Thyroid gland (tissue), 4 donors: Measurements from ENCODE around the gene DLX2. TPM values are rescaled to one million over a fixed set of nuclear protein-coding genes. Genes with fewer than 3 reads are reported as not detected.

Source experiments
- DNase-seq, 2 donors: peaks; one replicate each; pipeline ENCODE4 v3.0.0-alpha.2; 2019
- H3K27ac ChIP-seq, 3 donors: fragments of 200-600 bp; sonication (generic); 1 replicate in 2 of 3; 2 replicates in 1 of 3; pipeline ENCODE4 v1.5.1; 2016 to 2019; ENCODE audit warnings: mild to moderate bottlenecking in 1 of 3, moderate library complexity in 1 of 3
- H3K27me3 ChIP-seq: fragments of 200-600 bp; sonication (generic); one replicate; pipeline ENCODE4 v1.5.1; 2019
- H3K36me3 ChIP-seq, 2 donors: fragments of 200-600 bp; sonication (generic); one replicate each; pipeline ENCODE4 v1.5.1; 2016 to 2019
- H3K4me1 ChIP-seq, 2 donors: fragments of 200-600 bp; sonication (generic); one replicate each; pipeline ENCODE4 v1.5.1; 2017 to 2019
- H3K4me3 ChIP-seq, 3 donors: fragments of 200-600 bp; sonication (generic); replicated peaks in 1 of 3; 1 replicate in 2 of 3; 2 replicates in 1 of 3; pipeline ENCODE4 v1.5.1; 2016; ENCODE audit warnings: mild to moderate bottlenecking in 1 of 3
- H3K9me3 ChIP-seq: fragments of 200-600 bp; sonication (generic); one replicate; pipeline ENCODE4 v1.5.1; 2017
- POLR2A ChIP-seq, 2 donors: fragments of 450-650 bp; IDR thresholded peaks; one replicate each; pipeline ENCODE4 v1.6.1; 2017; ENCODE audit warnings: antibody characterized with exemption in 2 of 2, mild to moderate bottlenecking in 2 of 2, moderate library complexity in 1 of 2
- WGBS, 2 donors: methylation state at CpG; one replicate each; pipeline ENCODE4 v1.1.5; 2017; 5-methylcytosine and 5-hydroxymethylcytosine counted together
- intact Hi-C: fragments of 100-400 bp; cut with DNase I; formaldehyde crosslinking; loops from one replicate; pipeline ENCODE4 v1.15.1; 2023
- total RNA-seq, 4 donors: library from RNA; depleted of rRNA; stranded (reverse); fragments of >200 nt; gene quantifications; one replicate each; pipeline ENCODE4 v1.2.3, GENCODE V29; 2016
- TF ChIP-seq, protein P1 (sequence below), 6 experiments: fragments of 200-600 bp in 3 of 6; fragments of 450-650 bp in 3 of 6; sonication (generic) in 3 of 6; IDR thresholded peaks; one replicate each; pipeline ENCODE4 v1.5.1; 2016 to 2019; ENCODE audit warnings: antibody characterized with exemption in 6 of 6, mild to moderate bottlenecking in 2 of 6, inconsistent platforms in 1 of 6, moderate library complexity in 1 of 6

DLX2 gene
- total RNA-seq, 4 donors from 2014 or later, result 0.25 to 0.78 (median 0.40) TPM; not detected in 1

DNA sequence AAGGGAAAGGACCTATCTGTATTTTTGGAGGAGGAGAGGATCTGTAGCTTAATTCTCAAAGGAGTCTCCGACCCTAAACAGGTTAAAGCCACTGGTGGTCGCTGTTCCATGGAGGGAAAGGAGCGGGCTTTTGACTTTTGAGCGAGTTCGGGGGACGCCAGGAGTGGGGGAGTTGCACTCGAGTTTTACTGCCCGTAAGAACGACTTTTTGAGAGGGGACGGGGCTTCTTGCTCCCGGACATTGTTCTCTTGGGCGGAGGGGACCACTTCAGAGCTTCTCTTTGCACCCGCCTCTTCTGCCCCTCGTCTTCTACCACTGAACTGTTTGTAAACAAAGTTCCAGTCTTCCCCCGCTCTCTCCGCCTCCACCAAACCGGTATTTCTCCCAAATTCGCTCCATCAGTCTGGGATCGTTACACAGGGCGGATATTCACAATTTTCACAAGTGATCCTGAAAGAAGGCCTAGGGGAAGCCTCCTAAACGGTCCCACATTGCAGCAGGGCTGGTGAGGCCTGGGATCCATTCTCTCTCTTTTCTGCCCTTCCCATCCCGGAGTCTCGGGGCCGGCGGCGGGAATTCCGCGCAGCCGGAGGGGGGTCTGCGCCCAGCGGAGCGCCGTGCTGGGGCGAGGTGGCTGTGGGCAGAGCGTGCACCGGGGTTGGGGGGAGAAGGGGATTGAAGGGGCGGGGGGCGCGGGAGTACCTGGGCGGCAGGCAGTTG, 6.6 kb downstream of the DLX2 start:
- Histone ChIP-seq H3K36me3 (no peaks in the 10 kb centered on the region), H3K4me1 (peaks cover 18 to 61% of the 10 kb centered on the region in 2 donors), H3K4me3 (peak overlapping the region in 1 of 3 donors; percentile 18), H3K27ac (peak overlapping the region in 2 of 3 donors; percentile 7 to 41), H3K9me3 (no peaks in the 10 kb centered on the region), H3K27me3 (peaks cover 91% of the 10 kb centered on the region)
- WGBS, 2 donors, result 7 to 11% methylated on average over 22 to 31 of the region's 40 CpGs
- intact Hi-C loops, result no loop called here
- DNase-seq, result no peak
- TF ChIP-seq, protein P1, sequence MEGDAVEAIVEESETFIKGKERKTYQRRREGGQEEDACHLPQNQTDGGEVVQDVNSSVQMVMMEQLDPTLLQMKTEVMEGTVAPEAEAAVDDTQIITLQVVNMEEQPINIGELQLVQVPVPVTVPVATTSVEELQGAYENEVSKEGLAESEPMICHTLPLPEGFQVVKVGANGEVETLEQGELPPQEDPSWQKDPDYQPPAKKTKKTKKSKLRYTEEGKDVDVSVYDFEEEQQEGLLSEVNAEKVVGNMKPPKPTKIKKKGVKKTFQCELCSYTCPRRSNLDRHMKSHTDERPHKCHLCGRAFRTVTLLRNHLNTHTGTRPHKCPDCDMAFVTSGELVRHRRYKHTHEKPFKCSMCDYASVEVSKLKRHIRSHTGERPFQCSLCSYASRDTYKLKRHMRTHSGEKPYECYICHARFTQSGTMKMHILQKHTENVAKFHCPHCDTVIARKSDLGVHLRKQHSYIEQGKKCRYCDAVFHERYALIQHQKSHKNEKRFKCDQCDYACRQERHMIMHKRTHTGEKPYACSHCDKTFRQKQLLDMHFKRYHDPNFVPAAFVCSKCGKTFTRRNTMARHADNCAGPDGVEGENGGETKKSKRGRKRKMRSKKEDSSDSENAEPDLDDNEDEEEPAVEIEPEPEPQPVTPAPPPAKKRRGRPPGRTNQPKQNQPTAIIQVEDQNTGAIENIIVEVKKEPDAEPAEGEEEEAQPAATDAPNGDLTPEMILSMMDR (IDR thresholded peaks at IDR 0.05), result no peak

DNA sequence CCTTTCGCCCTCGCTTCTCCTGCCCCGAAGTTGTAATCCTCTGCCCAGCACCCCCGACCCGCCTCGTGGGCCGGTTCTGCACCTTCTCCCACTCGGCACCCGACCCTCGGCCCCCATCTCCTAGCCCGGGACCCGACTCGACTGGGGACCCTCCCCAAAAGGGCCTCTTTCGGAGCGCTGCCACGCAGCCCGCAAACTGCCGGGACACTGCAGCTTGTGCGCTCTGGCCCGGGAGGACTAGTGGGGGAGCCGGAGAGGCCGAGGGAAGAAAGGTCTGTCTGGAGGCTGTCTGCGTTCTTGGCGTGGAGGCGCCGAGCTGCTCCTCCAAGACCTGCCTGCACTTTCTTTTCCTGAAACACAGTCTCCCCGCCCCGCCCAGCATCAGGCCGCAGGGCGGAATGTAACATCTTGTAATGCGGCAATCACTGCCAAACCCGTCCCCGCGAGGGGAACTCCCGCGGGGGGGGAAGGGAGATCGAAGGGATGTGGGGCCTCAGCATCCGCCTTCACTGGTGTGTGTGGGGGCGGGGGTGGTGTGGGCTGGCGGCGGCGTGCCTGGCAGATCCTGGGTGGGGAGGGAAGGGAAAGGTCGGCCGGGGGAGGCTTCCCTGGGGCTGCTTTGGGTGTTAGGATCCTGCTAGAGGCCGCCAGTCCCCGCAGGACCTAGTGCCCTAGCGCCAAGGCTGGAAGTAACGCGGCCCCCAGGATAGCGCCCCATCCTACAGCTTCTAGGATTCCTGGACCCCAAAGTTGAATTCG, 7.4 kb downstream of the DLX2 start:
- 3% methylated on average over 37 to 43 of the region's 51 CpGs for WGBS, 2 donors

DNA sequence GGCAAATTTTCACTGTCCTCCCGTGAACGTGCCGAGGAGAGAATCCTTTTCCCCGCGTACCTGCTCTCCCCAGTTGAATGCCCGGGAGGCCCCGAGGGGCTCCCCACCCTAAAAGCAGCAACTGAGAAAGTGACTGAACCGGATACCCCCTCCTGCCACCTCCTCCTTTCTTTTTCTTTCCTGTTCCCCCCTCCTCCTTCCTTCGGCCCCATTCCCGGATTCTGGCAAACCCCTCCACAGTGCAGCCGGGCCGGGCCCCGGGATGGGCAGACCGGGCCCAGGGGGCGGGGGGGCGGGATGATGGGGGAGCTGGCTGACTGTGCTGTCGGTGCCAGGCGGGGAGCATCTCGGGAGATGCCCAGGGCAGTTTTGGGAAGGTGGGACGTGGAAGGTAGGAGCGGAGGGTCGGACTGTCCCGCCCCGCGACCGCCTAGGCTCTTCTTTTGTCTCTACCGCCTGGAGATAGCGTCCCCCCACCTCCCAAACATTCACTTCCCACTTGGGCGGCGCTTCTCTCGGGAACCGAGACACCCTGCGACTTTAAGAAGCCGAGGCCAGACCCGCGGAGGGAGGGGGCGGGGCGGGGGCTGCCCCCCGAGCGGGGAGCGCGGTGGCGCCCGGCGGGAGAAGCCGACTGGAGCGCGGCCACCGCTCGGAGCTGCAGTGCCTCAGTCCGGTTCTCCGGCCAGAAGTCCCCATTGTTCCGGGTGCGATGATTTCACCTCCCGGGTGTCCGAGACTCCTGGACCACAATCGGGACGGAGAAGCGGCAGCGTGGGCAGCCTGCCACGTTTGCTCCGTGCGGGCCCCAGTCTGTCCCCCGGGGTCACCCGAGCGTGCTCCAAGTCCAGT, 8.2 kb downstream of the DLX2 start:
- no peak for TF ChIP-seq POLR2A (IDR thresholded peaks at IDR 0.05)
- TF ChIP-seq, protein P1 (IDR thresholded peaks at IDR 0.05), result no peak
- H3K27me3 ChIP-seq, result peaks cover 90% of the 10 kb centered on the region
- intact Hi-C loops, result no loop called here
- H3K4me1 ChIP-seq, result peaks cover 11 to 48% of the 10 kb centered on the region in 2 donors
- H3K4me3 ChIP-seq, result peak overlapping the region in 2 of 3 donors; percentile 8 to 23
- H3K9me3 ChIP-seq, result no peaks in the 10 kb centered on the region
- H3K27ac ChIP-seq, result peak overlapping the region; percentile 30 to 57 (median 53)
- WGBS, 2 donors, result 3 to 8% methylated on average over 28 to 57 of the region's 66 CpGs
- H3K36me3 ChIP-seq, result no peaks in the 10 kb centered on the region
- no peak for DNase-seq

More for the DNA sequence above, 7.4 kb downstream of the DLX2 start:
- intact Hi-C loops, result no loop called here
- DNase-seq, result peak; percentile 45 to 51
- no peaks in the 10 kb centered on the region for H3K36me3 ChIP-seq
- peak overlapping the region; percentile 30 to 57 (median 53) for H3K27ac ChIP-seq
- H3K4me3 ChIP-seq, result peak overlapping the region in 2 of 3 donors; percentile 8 to 23
- H3K27me3 ChIP-seq, result peaks cover 91% of the 10 kb centered on the region
- TF ChIP-seq, protein P1 (IDR thresholded peaks at IDR 0.05), result no peak
- no peak for TF ChIP-seq POLR2A (IDR thresholded peaks at IDR 0.05)
- peaks cover 17 to 54% of the 10 kb centered on the region in 2 donors for H3K4me1 ChIP-seq
- no peaks in the 10 kb centered on the region for H3K9me3 ChIP-seq

DNA sequence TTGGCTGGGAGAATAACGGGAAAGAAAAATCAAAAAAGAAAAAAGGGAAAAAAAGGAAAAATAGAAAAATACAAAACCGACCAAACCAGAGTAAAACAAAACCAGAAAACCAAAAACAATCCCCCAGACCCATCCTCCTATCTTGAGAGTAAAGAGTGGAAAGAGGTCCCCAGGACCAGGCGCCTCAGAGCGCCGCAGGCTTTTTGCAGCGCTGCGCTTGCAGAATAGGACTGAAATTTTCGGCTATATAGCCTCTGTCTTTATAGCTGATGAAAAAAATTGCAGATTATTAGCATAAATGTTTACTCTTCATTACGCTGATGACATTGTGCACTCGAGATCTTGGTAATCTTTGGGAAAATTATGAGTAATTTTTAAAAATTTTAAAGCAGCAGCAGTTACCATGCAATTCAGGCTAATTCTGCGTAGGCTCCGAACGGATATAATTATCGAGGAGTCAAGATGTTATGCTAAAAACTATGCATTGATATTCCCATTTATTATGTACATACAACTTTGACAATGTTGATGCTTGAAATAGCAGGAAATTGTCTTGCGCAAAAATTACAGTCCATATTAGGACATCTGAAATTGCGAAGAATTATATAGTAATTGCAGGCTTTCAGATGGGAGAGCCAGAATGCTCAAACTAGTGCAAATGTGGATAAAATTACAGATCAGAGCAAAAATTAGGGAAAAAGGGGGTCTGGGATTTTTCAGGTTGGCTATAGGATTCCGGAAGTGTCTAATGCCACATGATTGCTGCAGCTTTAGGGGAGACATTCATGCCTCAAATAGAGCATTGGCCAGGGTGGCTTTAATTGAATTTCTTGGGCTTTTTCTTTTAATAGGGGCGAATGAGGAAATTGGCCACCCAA, 9.0 kb downstream of the DLX2 start:
- no peak overlapping the region for H3K4me3 ChIP-seq
- intact Hi-C loops, result no loop called here

More for the DNA sequence above, 9.0 kb downstream of the DLX2 start:
- DNase-seq, result no peak
- Histone ChIP-seq H3K27ac (no peak overlapping the region), H3K9me3 (no peaks in the 10 kb centered on the region), H3K27me3 (peaks cover 90% of the 10 kb centered on the region), H3K36me3 (no peaks in the 10 kb centered on the region), H3K4me1 (peaks cover 8 to 42% of the 10 kb centered on the region in 2 donors)
- 17 to 26% methylated on average over 18 of the region's 18 CpGs for WGBS, 2 donors
- TF ChIP-seq, protein P1 (IDR thresholded peaks at IDR 0.05), result no peak
- no peak for TF ChIP-seq POLR2A (IDR thresholded peaks at IDR 0.05)
